ENCODE results near the gene VAMP5.

Gene VAMP5

GRCh38 chr2:85607268-85608215 is 23.3 kb downstream of the VAMP5 start:
- Histone ChIP-seq H3K9me3 (ENCODE audit: insufficient read depth, low read depth, low read length) (no peaks in the 10 kb centered on the region), H3F3A (ENCODE audit: low read depth) (peaks cover 4% of the 10 kb centered on the region; the same call in 1 of the 2 replicates), H3K79me2 (ENCODE audit: insufficient read depth, low read length) (peaks cover 30% of the 10 kb centered on the region), H3K4me2 (ENCODE audit: low read depth, low read length, poor library complexity, severe bottlenecking) (no peak overlapping the region), H3K9ac (ENCODE audit: low read depth, low read length, poor library complexity, severe bottlenecking) (no peak overlapping the region), H3K27me3 (ENCODE audit: insufficient read depth, low read length, poor library complexity, severe bottlenecking) (no peaks in the 10 kb centered on the region), H3K9me2 (replicated peaks; ENCODE audit: low read depth, low read length) (no peaks in the 10 kb centered on the region), H4K20me1 (ENCODE audit: insufficient read depth, low read length, poor library complexity, severe bottlenecking) (peaks cover 9% of the 10 kb centered on the region), H3K36me3 (ENCODE audit: insufficient read depth, low read length) (peaks cover 15% of the 10 kb centered on the region; the same call in 1 of the 2 replicates), H3K4me1 (ENCODE audit: insufficient read depth, low read length, poor library complexity, severe bottlenecking) (peaks cover 14% of the 10 kb centered on the region), H3K4me3 (ENCODE audit: low read length, poor library complexity, severe bottlenecking) (no peak overlapping the region), H2AFZ (ENCODE audit: low read length) (no peak overlapping the region)
- TF ChIP-seq EZH2phosphoT487 (IDR thresholded peaks at IDR 0.05; ENCODE audit: borderline replicate concordance), result no peak
- TF ChIP-seq, protein P1, sequence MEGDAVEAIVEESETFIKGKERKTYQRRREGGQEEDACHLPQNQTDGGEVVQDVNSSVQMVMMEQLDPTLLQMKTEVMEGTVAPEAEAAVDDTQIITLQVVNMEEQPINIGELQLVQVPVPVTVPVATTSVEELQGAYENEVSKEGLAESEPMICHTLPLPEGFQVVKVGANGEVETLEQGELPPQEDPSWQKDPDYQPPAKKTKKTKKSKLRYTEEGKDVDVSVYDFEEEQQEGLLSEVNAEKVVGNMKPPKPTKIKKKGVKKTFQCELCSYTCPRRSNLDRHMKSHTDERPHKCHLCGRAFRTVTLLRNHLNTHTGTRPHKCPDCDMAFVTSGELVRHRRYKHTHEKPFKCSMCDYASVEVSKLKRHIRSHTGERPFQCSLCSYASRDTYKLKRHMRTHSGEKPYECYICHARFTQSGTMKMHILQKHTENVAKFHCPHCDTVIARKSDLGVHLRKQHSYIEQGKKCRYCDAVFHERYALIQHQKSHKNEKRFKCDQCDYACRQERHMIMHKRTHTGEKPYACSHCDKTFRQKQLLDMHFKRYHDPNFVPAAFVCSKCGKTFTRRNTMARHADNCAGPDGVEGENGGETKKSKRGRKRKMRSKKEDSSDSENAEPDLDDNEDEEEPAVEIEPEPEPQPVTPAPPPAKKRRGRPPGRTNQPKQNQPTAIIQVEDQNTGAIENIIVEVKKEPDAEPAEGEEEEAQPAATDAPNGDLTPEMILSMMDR (conservative IDR thresholded peaks at IDR 0.05; ENCODE audit: low read length), result no peak

DNA sequence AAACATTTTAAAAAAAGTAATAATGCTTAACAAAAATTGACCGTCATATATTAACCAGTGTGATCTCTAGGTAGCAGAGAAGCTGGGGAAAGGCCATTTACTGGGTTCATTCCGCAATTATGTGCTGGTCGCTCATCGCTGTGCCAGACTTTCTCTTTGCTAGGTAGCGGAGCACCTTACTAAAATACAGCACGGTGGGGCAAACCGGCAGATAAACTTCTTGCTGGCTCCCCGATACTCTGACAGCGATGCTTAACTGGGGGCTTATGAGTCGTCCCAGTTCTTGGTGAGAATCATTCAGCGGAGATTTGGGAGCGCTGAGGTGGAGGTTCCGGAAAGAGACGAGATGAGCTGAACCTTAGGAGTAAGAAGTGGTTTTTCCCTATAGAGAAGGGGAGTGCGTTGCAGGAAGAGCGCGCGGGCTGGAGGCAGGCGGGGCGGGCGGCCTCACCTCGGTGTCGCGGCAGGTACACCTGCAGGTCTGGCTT is 27.0 kb downstream of the VAMP5 start:
- Histone ChIP-seq H3K36me3 (ENCODE audit: insufficient read depth, low read length) (peaks cover 15% of the 10 kb centered on the region; the same call in 1 of the 2 replicates), H3K9me2 (replicated peaks; ENCODE audit: low read depth, low read length) (no peaks in the 10 kb centered on the region), H2AFZ (ENCODE audit: low read length) (peak overlapping the region; percentile 56), H3F3A (ENCODE audit: low read depth) (peaks cover 2% of the 10 kb centered on the region; the same call in 1 of the 2 replicates), H4K20me1 (ENCODE audit: insufficient read depth, low read length, poor library complexity, severe bottlenecking) (peaks cover 12% of the 10 kb centered on the region), H3K4me3 (ENCODE audit: low read length, poor library complexity, severe bottlenecking) (peak overlapping the region; percentile 81), H3K4me1 (ENCODE audit: insufficient read depth, low read length, poor library complexity, severe bottlenecking) (peaks cover 8% of the 10 kb centered on the region), H3K9ac (ENCODE audit: low read depth, low read length, poor library complexity, severe bottlenecking) (peak overlapping the region; percentile 86), H3K9me3 (ENCODE audit: insufficient read depth, low read depth, low read length) (no peaks in the 10 kb centered on the region), H3K79me2 (ENCODE audit: insufficient read depth, low read length) (peaks cover 37% of the 10 kb centered on the region), H3K27me3 (ENCODE audit: insufficient read depth, low read length, poor library complexity, severe bottlenecking) (no peaks in the 10 kb centered on the region), H3K4me2 (ENCODE audit: low read depth, low read length, poor library complexity, severe bottlenecking) (peak overlapping the region; percentile 72)
- no peak for TF ChIP-seq EZH2phosphoT487 (IDR thresholded peaks at IDR 0.05; ENCODE audit: borderline replicate concordance)
- TF ChIP-seq, protein P1 (conservative IDR thresholded peaks at IDR 0.05; ENCODE audit: low read length), result no peak

GRCh38 chr2:85611705-85612587 is 27.7 kb downstream of the VAMP5 start, which contains the start of gene C2orf68:
Gene C2orf68 (minus strand): TSS chr2:85612066. CDS start chr2:85611984, 82 bp downstream.
- Histone ChIP-seq H3K36me3 (ENCODE audit: insufficient read depth, low read length) (peaks cover 15% of the 10 kb centered on the region; the same call in 1 of the 2 replicates), H3K4me3 (ENCODE audit: low read length, poor library complexity, severe bottlenecking) (peak within 1 kb of the TSS; percentile 81), H3K4me2 (ENCODE audit: low read depth, low read length, poor library complexity, severe bottlenecking) (peak within 1 kb of the TSS; percentile 72), H3K9me3 (ENCODE audit: insufficient read depth, low read depth, low read length) (no peaks in the 10 kb centered on the region), H3K9ac (ENCODE audit: low read depth, low read length, poor library complexity, severe bottlenecking) (peak within 1 kb of the TSS; percentile 86), H2AFZ (ENCODE audit: low read length) (peak within 1 kb of the TSS; percentile 56), H3F3A (ENCODE audit: low read depth) (no peaks in the 10 kb centered on the region; the same call in 1 of the 2 replicates), H3K9me2 (replicated peaks; ENCODE audit: low read depth, low read length) (no peaks in the 10 kb centered on the region), H4K20me1 (ENCODE audit: insufficient read depth, low read length, poor library complexity, severe bottlenecking) (peaks cover 18% of the 10 kb centered on the region), H3K79me2 (ENCODE audit: insufficient read depth, low read length) (peaks cover 43% of the 10 kb centered on the region), H3K4me1 (ENCODE audit: insufficient read depth, low read length, poor library complexity, severe bottlenecking) (peaks cover 8% of the 10 kb centered on the region), H3K27me3 (ENCODE audit: insufficient read depth, low read length, poor library complexity, severe bottlenecking) (no peaks in the 10 kb centered on the region)
- TF ChIP-seq, protein P1 (conservative IDR thresholded peaks at IDR 0.05; ENCODE audit: low read length), result no peak
- TF ChIP-seq EZH2phosphoT487 (IDR thresholded peaks at IDR 0.05; ENCODE audit: borderline replicate concordance), result no peak
